DOHH2 (cell line): ENCODE measurements around the gene TMEM69.

Experiments used
- EZH2phosphoT487 ChIP-seq: fragments of 200-600 bp; sonication (generic); IDR thresholded peaks from 2 replicates; pipeline ENCODE4 v1.6.1; 2017; ENCODE audit warnings: borderline replicate concordance, mild to moderate bottlenecking, antibody characterized with exemption, low read length, moderate library complexity, mixed read lengths
- TF ChIP-seq, protein P1 (sequence below): fragments of 200-600 bp; sonication (generic); IDR thresholded peaks from one replicate; pipeline ENCODE4 v1.5.1; 2014; ENCODE audit warnings: antibody characterized with exemption, mild to moderate bottlenecking, low read depth, low read length; ENCODE audit not compliant: poor library complexity, severe bottlenecking

GRCh38 chr1:45674478-45674877, 13.5 kb upstream of the TMEM69 start:
- TF ChIP-seq, protein P1, sequence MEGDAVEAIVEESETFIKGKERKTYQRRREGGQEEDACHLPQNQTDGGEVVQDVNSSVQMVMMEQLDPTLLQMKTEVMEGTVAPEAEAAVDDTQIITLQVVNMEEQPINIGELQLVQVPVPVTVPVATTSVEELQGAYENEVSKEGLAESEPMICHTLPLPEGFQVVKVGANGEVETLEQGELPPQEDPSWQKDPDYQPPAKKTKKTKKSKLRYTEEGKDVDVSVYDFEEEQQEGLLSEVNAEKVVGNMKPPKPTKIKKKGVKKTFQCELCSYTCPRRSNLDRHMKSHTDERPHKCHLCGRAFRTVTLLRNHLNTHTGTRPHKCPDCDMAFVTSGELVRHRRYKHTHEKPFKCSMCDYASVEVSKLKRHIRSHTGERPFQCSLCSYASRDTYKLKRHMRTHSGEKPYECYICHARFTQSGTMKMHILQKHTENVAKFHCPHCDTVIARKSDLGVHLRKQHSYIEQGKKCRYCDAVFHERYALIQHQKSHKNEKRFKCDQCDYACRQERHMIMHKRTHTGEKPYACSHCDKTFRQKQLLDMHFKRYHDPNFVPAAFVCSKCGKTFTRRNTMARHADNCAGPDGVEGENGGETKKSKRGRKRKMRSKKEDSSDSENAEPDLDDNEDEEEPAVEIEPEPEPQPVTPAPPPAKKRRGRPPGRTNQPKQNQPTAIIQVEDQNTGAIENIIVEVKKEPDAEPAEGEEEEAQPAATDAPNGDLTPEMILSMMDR, result no peak
- no peak for TF ChIP-seq EZH2phosphoT487
